ENCODE measurements around the gene CDK15.
"Not testable (repeated sequence)": the region's sequence is repeated elsewhere in the genome, so short reads cannot be mapped to it uniquely, and the experiment has no call there.

GRCh38 chr2:201798914-201799285, 7.4 kb upstream of the CDK15 start:
- TF ChIP-seq CTCF (IDR thresholded peaks at IDR 0.05) = peak; percentile 77
- not testable (repeated sequence) for TF ChIP-seq REST (IDR thresholded peaks at IDR 0.05; ENCODE audit: insufficient read depth in 1 of 2, low read depth in 2 of 2, low read length in 1 of 2); TCF7L2 (IDR thresholded peaks at IDR 0.05; ENCODE audit: low read depth, low read length)

All from Panc1 (cell line).